DND-41 (cell line): ENCODE data around the gene TAP2.

ENCODE experiments used
- ATAC-seq: fragments of 200-7000 bp; cut with Tn5 transposase; 3 replicates; pipeline ENCODE4 v1.9.1; 2021; ENCODE audit warnings: low read depth; ENCODE audit not compliant: insufficient read depth
- DNase-seq: peaks from one replicate; pipeline ENCODE4 v3.0.0-alpha.2; 2020
- H2AFZ ChIP-seq: 2 replicates; pipeline ENCODE4 v1.6.0; 2012; ENCODE audit warnings: low read depth, low read length
- H3K27ac ChIP-seq: 2 replicates; pipeline ENCODE4 v1.5.1; 2012; ENCODE audit warnings: low read length, inconsistent platforms
- H3K27me3 ChIP-seq: fragments of 200-600 bp; sonication (generic); 2 replicates; pipeline ENCODE4 v1.6.0; 2012; ENCODE audit warnings: low read length, mild to moderate bottlenecking, inconsistent platforms; ENCODE audit not compliant: insufficient read depth, poor library complexity
- H3K36me3 ChIP-seq: 2 replicates; pipeline ENCODE4 v1.5.1; 2012; ENCODE audit warnings: low read length, inconsistent platforms; ENCODE audit not compliant: insufficient read depth
- H3K4me1 ChIP-seq: 2 replicates; pipeline ENCODE4 v1.5.1; 2012; ENCODE audit warnings: mild to moderate bottlenecking, low read length; ENCODE audit not compliant: insufficient read depth
- H3K4me2 ChIP-seq: 2 replicates; pipeline ENCODE4 v1.6.0; 2012; ENCODE audit warnings: mild to moderate bottlenecking, moderate library complexity, low read length, inconsistent platforms; ENCODE audit not compliant: insufficient read depth
- H3K4me3 ChIP-seq, 2 experiments: fragments of 200-600 bp in 1 of 2; shearing (Covaris generic) in 1 of 2; 2 replicates each; pipeline ENCODE4 v1.5.1; 2012 to 2016; ENCODE audit warnings: inconsistent platforms in 2 of 2, low read length in 2 of 2, mild to moderate bottlenecking in 2 of 2, low read depth in 1 of 2, moderate library complexity in 1 of 2
- H3K79me2 ChIP-seq: 2 replicates; pipeline ENCODE4 v1.6.0; 2012; ENCODE audit warnings: low read length, inconsistent platforms; ENCODE audit not compliant: insufficient read depth
- H3K9ac ChIP-seq: 2 replicates; pipeline ENCODE4 v1.6.0; 2012; ENCODE audit warnings: low read depth, mild to moderate bottlenecking, inconsistent platforms, low read length, moderate library complexity
- H3K9me3 ChIP-seq: 2 replicates; pipeline ENCODE4 v1.5.1; 2012; ENCODE audit warnings: low read length, moderate library complexity, mild to moderate bottlenecking, inconsistent platforms; ENCODE audit not compliant: insufficient read depth, severe bottlenecking
- H4K20me1 ChIP-seq: 2 replicates; pipeline ENCODE4 v1.6.0; 2012; ENCODE audit warnings: low read length; ENCODE audit not compliant: insufficient read depth
- CTCF ChIP-seq: IDR thresholded peaks from 2 replicates; pipeline ENCODE4 v1.5.1; 2012; ENCODE audit warnings: borderline replicate concordance, low read length, moderate library complexity, mild to moderate bottlenecking; ENCODE audit not compliant: poor library complexity, severe bottlenecking; ENCODE audit errors: extremely low read depth
- EZH2 ChIP-seq: IDR thresholded peaks from 3 replicates; pipeline ENCODE4 v1.6.1; 2012; ENCODE audit warnings: borderline replicate concordance, low read depth, mild to moderate bottlenecking, moderate library complexity, low read length, inconsistent platforms; ENCODE audit not compliant: severe bottlenecking

TAP2 gene

GRCh38 chr6:32838114-32838958 is at the start of gene TAP2:
TAP2 (minus strand) TSS chr6:32838739; CDS start chr6:32838233, 506 bp downstream.
- TF ChIP-seq EZH2 (no peak), CTCF (peak; percentile 98)
- peaks cover 49% of the 10 kb centered on the region for H3K4me1 ChIP-seq

GRCh38 chr6:32887616-32888015 is 49.1 kb upstream of the TAP2 start:
- TF ChIP-seq CTCF (no peak), EZH2 (no peak)
- H3K79me2 ChIP-seq, result no peaks in the 10 kb centered on the region
- no peaks in the 10 kb centered on the region for H4K20me1 ChIP-seq
- DNase-seq (no peak), ATAC-seq (no peak)
- no peak overlapping the region for H2AFZ ChIP-seq
- no peak overlapping the region for H3K4me3 ChIP-seq
- H3K4me1 ChIP-seq, result no peaks in the 10 kb centered on the region
- H3K9ac ChIP-seq, result no peak overlapping the region
- no peak overlapping the region for H3K27ac ChIP-seq
- no peaks in the 10 kb centered on the region for H3K9me3 ChIP-seq
- H3K4me2 ChIP-seq, result no peak overlapping the region
- peaks cover 22% of the 10 kb centered on the region for H3K27me3 ChIP-seq
- no peaks in the 10 kb centered on the region for H3K36me3 ChIP-seq

More at GRCh38 chr6:32838114-32838958, at the start of gene TAP2:
- H2AFZ ChIP-seq, result peak within 1 kb of the TSS; percentile 81
- H3K36me3 ChIP-seq, result peaks cover 58% of the 10 kb centered on the region
- DNase-seq (peak; percentile 96), ATAC-seq (peak; percentile 90)
- H3K4me2 ChIP-seq, result peak within 1 kb of the TSS; percentile 97
- peaks cover 23% of the 10 kb centered on the region for H3K79me2 ChIP-seq
- H4K20me1 ChIP-seq, result no peaks in the 10 kb centered on the region
- H3K27me3 ChIP-seq, result no peaks in the 10 kb centered on the region
- H3K9ac ChIP-seq, result peak within 1 kb of the TSS; percentile 74
- H3K27ac ChIP-seq, result peak within 1 kb of the TSS; percentile 90
- peak within 1 kb of the TSS; percentile 42 to 82; a peak in 3 of 4 replicates for H3K4me3 ChIP-seq
- no peaks in the 10 kb centered on the region for H3K9me3 ChIP-seq

- no peaks in the 10 kb centered on the region for H3K4me1 ChIP-seq
- H3K9ac ChIP-seq, result no peak overlapping the region
- no peaks in the 10 kb centered on the region for H3K36me3 ChIP-seq
- DNase-seq (no peak), ATAC-seq (no peak)
- no peaks in the 10 kb centered on the region for H3K9me3 ChIP-seq
- no peaks in the 10 kb centered on the region for H3K79me2 ChIP-seq
- H4K20me1 ChIP-seq, result no peaks in the 10 kb centered on the region
- H3K4me2 ChIP-seq, result no peak overlapping the region
- H3K4me3 ChIP-seq, result no peak overlapping the region
- peaks cover 22% of the 10 kb centered on the region for H3K27me3 ChIP-seq
- H2AFZ ChIP-seq, result no peak overlapping the region
- no peak overlapping the region for H3K27ac ChIP-seq
- TF ChIP-seq CTCF (no peak), EZH2 (no peak)
Observed at GRCh38 chr6:32886681-32887383, 48.3 kb upstream of the TAP2 start.
